CD4-positive, alpha-beta T cell (primary cell): Measurements from ENCODE around the gene EXOC5. TPM values are rescaled to one million over a fixed set of nuclear protein-coding genes. Genes with fewer than 3 reads are reported as not detected.

Experiments
- ATAC-seq: fragments of 200-7000 bp; cut with Tn5 transposase; one replicate; pipeline ENCODE4 v1.10.0; 2022; ENCODE audit warnings: mild to moderate bottlenecking; ENCODE audit not compliant: poor library complexity
- CTCF ChIA-PET: fragments of 350-600 bp; sonication (Branson Sonifier 250); formaldehyde crosslinking; loops from one replicate; lab custom pipeline; 2021; ENCODE audit warnings: antibody characterized with exemption, inconsistent platforms; lab: Charles Lee
- POLR2A ChIA-PET: fragments of 350-600 bp; sonication (Branson Sonifier 250); formaldehyde crosslinking; loops from one replicate; lab custom pipeline; 2021; ENCODE audit warnings: antibody characterized with exemption, inconsistent platforms; lab: Charles Lee
- DNase-seq, 14 experiments: peaks; one replicate each; pipeline ENCODE4 v3.0.0-alpha.2; 2013 to 2020; ENCODE audit warnings: mixed read lengths in 2 of 14
- H3K27ac ChIP-seq, 2 donors: one replicate each; pipeline versions ENCODE4 v1.5.1 to v1.7.0; 2013; ENCODE audit warnings: low read length in 2 of 2, low read depth in 1 of 2, mild to moderate bottlenecking in 1 of 2
- H3K27me3 ChIP-seq, 2 experiments: 1 replicate in 1 of 2; 2 replicates in 1 of 2; pipeline versions ENCODE4 v1.6.1 to v1.7.0; 2013; ENCODE audit warnings: low read length in 2 of 2, control low read depth in 1 of 2, mild to moderate bottlenecking in 1 of 2, moderate library complexity in 1 of 2; ENCODE audit not compliant: insufficient read depth in 2 of 2, control insufficient read depth in 1 of 2
- H3K36me3 ChIP-seq: one replicate; pipeline ENCODE4 v1.6.1; 2013; ENCODE audit warnings: low read length, control low read depth; ENCODE audit not compliant: insufficient read depth
- H3K4me1 ChIP-seq: one replicate; pipeline ENCODE4 v1.6.1; 2013; ENCODE audit warnings: low read length, control low read depth; ENCODE audit not compliant: insufficient read depth
- H3K4me3 ChIP-seq: one replicate; pipeline ENCODE4 v1.5.1; 2013; ENCODE audit warnings: mild to moderate bottlenecking, low read length, moderate library complexity
- H3K9me3 ChIP-seq, 2 experiments: 1 replicate in 1 of 2; 2 replicates in 1 of 2; pipeline versions ENCODE4 v1.6.1 to v1.7.0; 2013; ENCODE audit warnings: low read length in 2 of 2, mild to moderate bottlenecking in 2 of 2, control low read depth in 1 of 2, moderate library complexity in 1 of 2; ENCODE audit not compliant: control insufficient read depth in 1 of 2, insufficient read depth in 1 of 2
- H3K27ac Mint-ChIP-seq: one replicate; pipeline ENCODE4 v1.8.0; 2020; ENCODE audit warnings: mixed read lengths
- H3K27me3 Mint-ChIP-seq: one replicate; pipeline ENCODE4 v1.8.0; 2021; ENCODE audit warnings: mixed read lengths
- H3K36me3 Mint-ChIP-seq: one replicate; pipeline ENCODE4 v1.8.0; 2021; ENCODE audit warnings: low read depth, mixed read lengths
- H3K4me1 Mint-ChIP-seq: one replicate; pipeline ENCODE4 v1.8.0; 2021; ENCODE audit warnings: low read depth, mixed read lengths
- H3K4me3 Mint-ChIP-seq: one replicate; pipeline ENCODE4 v1.8.0; 2020; ENCODE audit warnings: mild to moderate bottlenecking, mixed read lengths
- H3K9me3 Mint-ChIP-seq: one replicate; pipeline ENCODE4 v1.8.0; 2020; ENCODE audit warnings: mixed read lengths
- intact Hi-C, 2 experiments: fragments of 100-400 bp; cut with DNase I in 1 of 2; cut with micrococcal nuclease in 1 of 2; formaldehyde crosslinking; loops; one replicate each; pipeline versions ENCODE4 v1.15.1 to v1.9.0; 2023 to 2025; cut with DNase I, micrococcal nuclease
- total RNA-seq, 174 experiments: library from RNA in 2 of 174; stranded (reverse) in 2 of 174; gene quantifications; one replicate each; pipeline ENCODE4 v1.2.3 and lab custom pipeline; 2021 to 2026
- TF ChIP-seq, protein P1 (sequence below): fragments of 200-600 bp; IDR thresholded peaks from one replicate; pipeline ENCODE4 v1.8.0; 2022; ENCODE audit warnings: antibody characterized with exemption, mild to moderate bottlenecking

EXOC5 gene
- total RNA-seq, 2 experiments from 2014 or later = 17.1 to 18.1 TPM

DNA sequence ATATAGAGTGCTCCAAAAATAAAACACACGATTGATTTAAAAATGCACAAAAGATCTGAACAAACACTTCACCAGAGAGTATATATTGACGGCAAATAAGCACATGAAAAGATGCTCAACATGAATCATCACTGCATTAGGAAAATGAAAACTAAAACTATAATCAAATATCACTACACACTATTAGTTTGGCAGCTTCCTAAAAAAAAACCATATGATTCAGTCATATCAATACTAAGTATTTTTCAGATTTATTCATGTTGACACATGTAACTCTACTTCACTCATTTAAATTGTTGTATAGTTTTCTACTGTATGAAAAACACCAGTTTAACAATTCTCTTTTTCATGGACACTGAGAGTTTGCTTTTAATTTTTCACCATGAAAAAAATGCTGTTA lies 41.6 kb downstream of the EXOC5 start:
- DNase-seq (no peak), ATAC-seq (no peak)
- peaks cover 36% of the 10 kb centered on the region for H3K36me3 ChIP-seq
- H3K27ac Mint-ChIP-seq = no peak overlapping the region
- CTCF ChIA-PET = no interaction called here
- no peaks in the 10 kb centered on the region for H3K9me3 ChIP-seq
- H3K4me3 Mint-ChIP-seq = no peak overlapping the region
- H3K27me3 ChIP-seq = no peaks in the 10 kb centered on the region
- TF ChIP-seq, protein P1, sequence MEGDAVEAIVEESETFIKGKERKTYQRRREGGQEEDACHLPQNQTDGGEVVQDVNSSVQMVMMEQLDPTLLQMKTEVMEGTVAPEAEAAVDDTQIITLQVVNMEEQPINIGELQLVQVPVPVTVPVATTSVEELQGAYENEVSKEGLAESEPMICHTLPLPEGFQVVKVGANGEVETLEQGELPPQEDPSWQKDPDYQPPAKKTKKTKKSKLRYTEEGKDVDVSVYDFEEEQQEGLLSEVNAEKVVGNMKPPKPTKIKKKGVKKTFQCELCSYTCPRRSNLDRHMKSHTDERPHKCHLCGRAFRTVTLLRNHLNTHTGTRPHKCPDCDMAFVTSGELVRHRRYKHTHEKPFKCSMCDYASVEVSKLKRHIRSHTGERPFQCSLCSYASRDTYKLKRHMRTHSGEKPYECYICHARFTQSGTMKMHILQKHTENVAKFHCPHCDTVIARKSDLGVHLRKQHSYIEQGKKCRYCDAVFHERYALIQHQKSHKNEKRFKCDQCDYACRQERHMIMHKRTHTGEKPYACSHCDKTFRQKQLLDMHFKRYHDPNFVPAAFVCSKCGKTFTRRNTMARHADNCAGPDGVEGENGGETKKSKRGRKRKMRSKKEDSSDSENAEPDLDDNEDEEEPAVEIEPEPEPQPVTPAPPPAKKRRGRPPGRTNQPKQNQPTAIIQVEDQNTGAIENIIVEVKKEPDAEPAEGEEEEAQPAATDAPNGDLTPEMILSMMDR = no peak
- H3K9me3 Mint-ChIP-seq = no peaks in the 10 kb centered on the region
- no peak overlapping the region for H3K4me3 ChIP-seq
- H3K27ac ChIP-seq = no peak overlapping the region
- H3K27me3 Mint-ChIP-seq = no peaks in the 10 kb centered on the region
- POLR2A ChIA-PET = no interaction called here
- no peaks in the 10 kb centered on the region for H3K4me1 Mint-ChIP-seq
- H3K4me1 ChIP-seq = no peaks in the 10 kb centered on the region
- H3K36me3 Mint-ChIP-seq = peaks cover 90% of the 10 kb centered on the region
- intact Hi-C loops = no loop called here

DNA sequence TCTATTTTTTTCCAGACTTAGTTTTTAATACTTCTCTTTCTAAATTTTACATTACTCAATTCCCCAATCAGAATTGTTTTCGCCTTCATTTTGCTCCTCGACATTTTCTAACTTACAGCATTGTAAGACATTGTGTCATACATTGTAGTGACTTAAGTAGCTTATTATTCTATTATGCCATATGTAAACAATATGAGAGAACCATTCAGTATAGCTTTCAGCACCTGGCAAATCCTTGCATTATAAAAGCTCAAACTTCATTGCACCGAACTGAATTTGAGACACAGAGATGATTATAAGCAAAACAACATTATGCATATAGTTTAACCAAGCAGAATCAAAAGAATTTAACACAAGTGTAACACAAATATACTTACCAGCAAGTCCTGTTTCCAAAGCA lies 46.8 kb downstream of the EXOC5 start:
- no peaks in the 10 kb centered on the region for H3K4me1 Mint-ChIP-seq
- Histone ChIP-seq H3K9me3 (no peaks in the 10 kb centered on the region), H3K4me3 (no peak overlapping the region), H3K4me1 (no peaks in the 10 kb centered on the region), H3K27me3 (no peaks in the 10 kb centered on the region), H3K27ac (no peak overlapping the region), H3K36me3 (peaks cover 29% of the 10 kb centered on the region)
- TF ChIP-seq, protein P1 = no peak
- intact Hi-C loops = no loop called here
- H3K9me3 Mint-ChIP-seq = no peaks in the 10 kb centered on the region
- no peak overlapping the region for H3K4me3 Mint-ChIP-seq
- no peaks in the 10 kb centered on the region for H3K27me3 Mint-ChIP-seq
- H3K36me3 Mint-ChIP-seq = peaks cover 88% of the 10 kb centered on the region
- ATAC-seq (no peak), DNase-seq (no peak)
- POLR2A ChIA-PET = no interaction called here
- CTCF ChIA-PET = no interaction called here
- no peak overlapping the region for H3K27ac Mint-ChIP-seq

DNA sequence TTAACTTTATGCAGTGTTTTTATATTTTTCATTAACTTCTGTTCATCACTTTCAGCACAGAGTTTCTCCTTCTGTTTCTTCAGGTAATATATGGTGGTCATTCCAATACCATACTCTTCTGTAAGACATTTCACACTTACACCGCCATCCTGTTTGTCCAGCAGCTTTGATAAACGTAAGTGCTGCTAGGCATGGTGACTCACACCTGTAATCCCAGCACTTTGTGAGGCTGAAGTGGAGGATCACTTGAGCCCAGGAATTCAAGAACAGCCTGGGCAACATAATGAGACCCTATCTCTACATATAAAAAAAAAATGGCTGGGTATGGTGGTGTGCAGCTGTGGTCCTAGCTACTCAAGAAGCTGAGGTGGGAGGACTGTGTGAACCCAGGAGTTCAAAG lies 55.8 kb downstream of the EXOC5 start:
- no peaks in the 10 kb centered on the region for H3K9me3 ChIP-seq
- peaks cover 91% of the 10 kb centered on the region for H3K36me3 Mint-ChIP-seq
- intact Hi-C loops = no loop called here
- H3K4me1 ChIP-seq = no peaks in the 10 kb centered on the region
- ChIA-PET POLR2A (no interaction called here), CTCF (no interaction called here)
- H3K9me3 Mint-ChIP-seq = no peaks in the 10 kb centered on the region
- H3K27ac Mint-ChIP-seq = no peak overlapping the region
- H3K4me3 ChIP-seq = no peak overlapping the region
- peaks cover 5% of the 10 kb centered on the region for H3K4me1 Mint-ChIP-seq
- no peak overlapping the region for H3K27ac ChIP-seq
- TF ChIP-seq, protein P1 = no peak
- no peaks in the 10 kb centered on the region for H3K27me3 ChIP-seq
- ATAC-seq = no peak
- no peaks in the 10 kb centered on the region for H3K27me3 Mint-ChIP-seq
- DNase-seq = no peak
- H3K4me3 Mint-ChIP-seq = no peak overlapping the region
- H3K36me3 ChIP-seq = peaks cover 43% of the 10 kb centered on the region
